Peyer's patch (tissue), 4 donors: ENCODE results near the gene ABCC5.

Source experiments
- CTCF ChIP-seq, 6 experiments: fragments of 450-650 bp in 4 of 6; fragments of 200-600 bp in 2 of 6; sonication (generic) in 1 of 6; IDR thresholded peaks; one replicate each; pipeline ENCODE4 v1.5.1; 2017 to 2019; ENCODE audit warnings: antibody characterized with exemption in 6 of 6, mild to moderate bottlenecking in 3 of 6, moderate library complexity in 1 of 6
- POLR2A ChIP-seq, 2 donors: fragments of 450-650 bp; IDR thresholded peaks; one replicate each; pipeline ENCODE4 v1.5.1; 2017; ENCODE audit warnings: antibody characterized with exemption in 2 of 2, mild to moderate bottlenecking in 2 of 2, moderate library complexity in 2 of 2

GRCh38 chr3:183927059-183927458 is 90.6 kb downstream of the ABCC5 start:
- TF ChIP-seq CTCF (IDR thresholded peaks at IDR 0.05) (no peak), POLR2A (IDR thresholded peaks at IDR 0.05) (no peak)
